ACHN (cell line): ENCODE data around the gene MB.

Experiments
- DNase-seq: peaks from one replicate; pipeline ENCODE4 v3.0.0-alpha.2; 2015
- in situ Hi-C: cut with HindIII; loops from 2 replicates; pipeline ENCODE4 v1.10.0; 2017; ENCODE audit warnings: low sequenced_read_pairs, low pct_ligation_motif_present, low pct_unique_long_range_greater_than_20kb

MB gene

GRCh38 chr22:35601743-35602615, 15.2 kb downstream of the MB start:
- DNase-seq, result peak; percentile 49
- in situ Hi-C loops, result no loop called here

GRCh38 chr22:35601013-35601580, 16.0 kb downstream of the MB start:
- DNase-seq, result no peak
- in situ Hi-C loops, result no loop called here

- in situ Hi-C loops, result no loop called here
Measured at GRCh38 chr22:35600476-35600875, 16.7 kb downstream of the MB start.

GRCh38 chr22:35599364-35599763, 17.8 kb downstream of the MB start:
- in situ Hi-C loops, result no loop called here
- no peak for DNase-seq

More at GRCh38 chr22:35600476-35600875, 16.7 kb downstream of the MB start:
- no peak for DNase-seq

DNA sequence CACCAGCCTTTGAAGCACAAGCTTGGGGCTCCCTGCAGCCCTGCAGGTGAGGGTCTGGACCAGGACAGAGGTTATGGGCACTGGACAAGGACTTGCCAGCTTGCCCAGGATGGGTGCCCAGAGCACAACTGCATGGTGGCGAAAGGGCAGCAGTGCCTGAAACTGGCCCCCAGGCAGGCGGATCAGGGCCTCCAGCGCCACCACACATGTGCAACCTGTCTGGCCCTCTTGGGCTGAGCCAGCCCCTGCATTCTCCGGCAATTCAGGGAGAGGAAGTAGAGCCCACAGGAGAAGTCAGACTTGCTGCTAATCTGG, 18.8 kb downstream of the MB start:
- in situ Hi-C loops, result no loop called here
- no peak for DNase-seq

DNA sequence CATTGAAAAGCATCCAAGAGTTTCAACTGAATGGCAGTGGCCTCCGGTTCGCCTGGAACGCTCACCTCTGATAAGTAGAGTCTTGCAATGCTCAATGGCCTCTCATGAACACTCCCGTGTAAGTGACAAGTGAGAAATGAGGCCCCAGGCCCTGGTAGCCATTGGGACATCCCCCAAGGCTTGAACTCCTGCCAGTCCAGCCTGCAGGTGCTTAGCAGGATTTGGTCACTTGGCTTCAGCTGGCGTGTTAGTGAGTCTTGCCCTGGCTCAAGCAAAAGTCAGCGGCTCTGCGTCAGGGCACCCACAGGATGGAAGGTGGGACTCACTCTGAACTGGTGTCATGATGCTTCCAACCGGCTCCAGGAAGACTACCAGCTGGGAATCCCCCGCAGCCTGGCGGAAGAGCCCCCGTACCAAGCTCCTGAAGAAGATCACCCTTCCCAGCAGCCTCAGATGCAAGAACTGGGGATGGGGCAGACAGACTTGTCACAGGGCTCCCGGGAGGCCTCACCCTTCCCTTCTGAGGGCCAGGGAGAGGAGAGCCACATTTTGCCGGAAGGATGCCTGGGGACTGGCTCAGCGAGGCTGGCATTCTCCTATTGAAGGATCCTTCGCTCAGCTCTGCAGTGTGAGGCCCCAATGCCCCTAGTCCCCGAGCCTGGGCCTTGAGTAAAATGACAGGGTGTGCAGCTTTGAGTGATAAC, 19.3 kb downstream of the MB start:
- DNase-seq, result no peak
- in situ Hi-C loops, result no loop called here

GRCh38 chr22:35596821-35597220, 20.3 kb downstream of the MB start:
- in situ Hi-C loops, result no loop called here
- DNase-seq, result no peak

GRCh38 chr22:35594686-35595085, 22.4 kb downstream of the MB start:
- DNase-seq, result no peak
- in situ Hi-C loops, result no loop called here

- DNase-seq, result no peak
- in situ Hi-C loops, result no loop called here
Measured at GRCh38 chr22:35593891-35594470, 23.1 kb downstream of the MB start.

DNA sequence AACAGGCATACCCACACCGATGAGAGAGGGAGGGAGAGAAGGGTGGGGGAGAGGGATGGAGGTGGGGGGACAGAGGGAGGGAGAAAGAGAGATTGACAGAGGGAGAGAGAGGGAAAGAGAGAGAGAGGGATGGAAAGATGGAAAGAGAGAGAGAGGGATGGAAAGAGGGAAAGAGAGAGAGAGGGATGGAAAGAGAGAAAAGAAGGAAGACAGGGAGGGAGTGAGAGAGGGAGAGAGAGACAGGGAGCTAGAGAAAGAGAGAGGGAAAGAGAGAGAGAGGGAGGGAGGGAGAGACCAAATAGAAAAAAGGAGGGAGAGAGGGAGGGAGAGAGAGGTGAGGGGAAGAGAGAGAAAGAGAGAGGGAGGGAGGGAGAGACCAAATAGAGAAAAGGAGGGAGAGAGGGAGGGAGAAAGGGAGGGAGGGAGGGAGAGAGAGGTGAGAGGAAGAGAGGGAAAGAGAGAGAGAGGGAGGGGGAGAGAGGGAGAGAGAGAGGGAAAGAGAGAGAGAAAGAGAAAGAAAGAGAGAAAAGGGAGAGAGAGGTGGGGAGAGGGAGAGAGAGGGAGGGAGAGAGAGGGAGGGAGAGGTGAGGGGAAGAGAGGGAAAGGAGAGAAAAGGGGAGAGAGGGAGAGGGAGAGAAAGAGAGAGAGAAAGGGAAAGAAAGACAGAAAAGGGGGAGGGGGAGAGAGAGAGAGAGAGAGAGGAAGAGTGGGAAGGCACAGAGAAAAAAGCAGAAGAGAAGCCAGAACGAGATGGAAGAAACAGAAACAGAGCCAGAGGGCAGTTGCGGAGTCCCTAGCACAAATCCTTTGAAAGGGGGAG, 23.8 kb downstream of the MB start:
- DNase-seq, result no peak
- in situ Hi-C loops, result no loop called here

- no peak for DNase-seq
- in situ Hi-C loops, result no loop called here
Measured at GRCh38 chr22:35592418-35592967, 24.6 kb downstream of the MB start.

GRCh38 chr22:35591714-35592417, 25.3 kb downstream of the MB start:
- DNase-seq, result no peak
- in situ Hi-C loops, result no loop called here

GRCh38 chr22:35590634-35591295, 26.4 kb downstream of the MB start:
- in situ Hi-C loops, result no loop called here
- no peak for DNase-seq

DNA sequence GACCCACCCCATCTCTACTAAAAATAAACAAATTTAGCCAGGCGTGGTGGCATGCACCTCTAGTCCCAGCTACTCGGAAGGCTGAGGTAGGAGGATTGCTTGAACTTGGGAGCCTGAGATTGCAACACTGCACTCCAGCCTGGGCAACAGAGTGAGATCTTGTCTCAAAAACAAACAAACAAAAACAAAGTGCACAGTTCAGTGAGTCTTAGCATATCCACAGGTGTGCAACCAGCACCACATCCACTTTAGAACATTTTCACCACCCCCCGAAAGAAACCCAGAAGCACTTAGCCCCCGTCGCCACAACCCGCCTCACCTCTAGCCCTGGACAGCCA, 27.4 kb downstream of the MB start:
- no peak for DNase-seq
- in situ Hi-C loops, result loop anchor here (10.0 kb wide), 1 partner anchor 155 kb away; no protein-coding TSS in a partner anchor

DNA sequence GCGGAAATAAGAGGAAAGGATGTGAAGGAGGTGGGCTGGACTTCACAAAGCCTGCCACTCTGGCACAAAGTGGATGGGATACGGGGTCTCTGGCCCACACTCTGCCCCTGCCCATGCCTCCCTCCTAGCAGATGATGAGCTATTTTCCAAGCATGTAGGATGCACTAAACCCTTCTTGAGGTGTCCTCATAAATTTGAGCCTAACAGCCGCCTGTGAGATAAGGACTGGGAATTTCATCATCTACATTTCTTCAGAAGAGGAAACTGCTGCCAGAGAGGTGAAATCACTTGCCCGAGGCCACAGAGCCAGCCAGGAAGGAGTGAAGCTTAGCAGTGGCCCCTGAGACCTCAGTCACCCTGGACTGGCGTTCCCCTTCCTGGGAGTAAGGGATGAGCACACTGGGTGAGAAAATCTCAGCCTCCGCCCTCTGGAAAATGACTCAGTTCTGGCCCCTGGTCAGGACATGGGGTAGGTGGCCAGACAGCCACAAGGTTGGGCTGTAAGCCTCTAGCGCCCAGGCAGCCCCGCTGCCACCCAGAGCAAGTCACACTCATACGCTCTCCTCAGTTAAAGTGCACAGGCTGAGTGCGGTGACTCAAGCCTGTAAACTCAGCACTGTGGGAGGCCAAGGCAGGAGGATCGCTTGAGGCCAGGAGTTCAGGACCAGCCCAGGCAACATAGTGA, 27.9 kb downstream of the MB start:
- peak; percentile 60 for DNase-seq
- in situ Hi-C loops, result loop anchor here (10.0 kb wide), 1 partner anchor 154 kb away; no protein-coding TSS in a partner anchor

DNA sequence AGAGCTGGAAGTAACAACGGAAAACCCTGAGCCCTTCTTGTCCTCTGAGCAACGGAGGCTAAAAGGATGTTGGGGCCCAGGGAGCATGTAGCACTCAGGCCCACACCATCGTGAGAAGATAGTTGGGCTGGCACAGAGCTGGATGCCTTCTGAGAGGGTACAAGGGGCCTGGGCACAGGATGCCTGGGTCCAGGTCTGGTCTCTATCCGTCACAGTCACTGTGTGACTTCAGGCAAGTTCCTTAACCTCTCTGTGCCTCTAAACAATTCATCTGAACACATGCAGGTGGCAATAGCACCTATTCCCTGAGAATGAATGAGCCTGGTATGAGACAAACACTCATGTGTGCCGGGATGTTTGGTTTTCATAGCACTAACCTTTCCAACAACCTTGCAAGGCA, 29.2 kb downstream of the MB start:
- in situ Hi-C loops, result loop anchor here (10.0 kb wide), 1 partner anchor 153 kb away; no protein-coding TSS in a partner anchor
- DNase-seq, result no peak

GRCh38 chr22:35587447-35587870, 29.7 kb downstream of the MB start:
- in situ Hi-C loops, result loop anchor here (10.0 kb wide), 1 partner anchor 153 kb away; no protein-coding TSS in a partner anchor
- no peak for DNase-seq
